Stimulated activated CD8-positive, alpha-beta memory T cell treated with anti-CD3 and anti-CD28 coated beads, Interleukin-15, amount 100 ng/mL, for 24 hours (primary cell): ENCODE results near the gene ARID1A.

Experiments
- DNase-seq: peaks from one replicate; pipeline ENCODE4 v3.0.0-alpha.2; 2020; ENCODE audit warnings: low read depth

The ARID1A gene

GRCh38 chr1:26827663-26828062, 131.8 kb downstream of the ARID1A start:
- DNase-seq = no peak

- no peak for DNase-seq
Observed at GRCh38 chr1:26828411-26828991, 132.7 kb downstream of the ARID1A start.

GRCh38 chr1:26829184-26829911, 133.5 kb downstream of the ARID1A start:
- no peak for DNase-seq

- DNase-seq = no peak
Observed at GRCh38 chr1:26831059-26831458, 135.2 kb downstream of the ARID1A start.
